ENCODE measurements around the gene PPP1R1C. TPM values are rescaled to one million over a fixed set of nuclear protein-coding genes. Genes with fewer than 3 reads are reported as not detected.

PPP1R1C gene
- total RNA-seq, 1 donor from 2014 or later: 0.50 TPM

GRCh38 chr2:181952404-181953226 lies 33.0 kb upstream of the PPP1R1C start:
- no peaks in the 10 kb centered on the region for H3K36me3 ChIP-seq (ENCODE audit: insufficient read depth, low read length)
- no peak overlapping the region for H3K9ac ChIP-seq (ENCODE audit: low read length)
- TF ChIP-seq CTCF (IDR thresholded peaks at IDR 0.05; ENCODE audit: insufficient read depth, low read depth, low read length) (no peak), EZH2 (IDR thresholded peaks at IDR 0.05; ENCODE audit: insufficient read depth, low read length) (no peak)
- no peak overlapping the region for H3K27ac Mint-ChIP-seq (ENCODE audit: unreplicated experiment)
- H3K4me3 Mint-ChIP-seq (ENCODE audit: unreplicated experiment): no peak overlapping the region
- H3K27ac ChIP-seq (ENCODE audit: low read depth, low read length): no peak overlapping the region
- H3K4me1 ChIP-seq (ENCODE audit: insufficient read depth, low read length): peaks cover 26% of the 10 kb centered on the region
- H3K27me3 Mint-ChIP-seq (ENCODE audit: low read depth, unreplicated experiment): no peaks in the 10 kb centered on the region
- H3K27me3 ChIP-seq (ENCODE audit: insufficient read depth, low read length): no peaks in the 10 kb centered on the region
- no peak for DNase-seq (ENCODE audit: low read depth)
- no peaks in the 10 kb centered on the region for H4K20me1 ChIP-seq (ENCODE audit: insufficient read depth, low read length)
- H2AFZ ChIP-seq (ENCODE audit: low read depth, low read length): no peak overlapping the region
- no peak overlapping the region for H3K4me3 ChIP-seq (ENCODE audit: insufficient read depth, low read depth, low read length)
- H3K4me1 Mint-ChIP-seq (ENCODE audit: low read depth, unreplicated experiment): peaks cover 4% of the 10 kb centered on the region
- no peaks in the 10 kb centered on the region for H3K9me3 Mint-ChIP-seq (ENCODE audit: unreplicated experiment)
- H3K9me3 ChIP-seq (ENCODE audit: insufficient read depth, low read depth, low read length): no peaks in the 10 kb centered on the region
- no peaks in the 10 kb centered on the region for H3K79me2 ChIP-seq (ENCODE audit: insufficient read depth, low read length)
- FAIRE-seq: no peak
- no peak overlapping the region for H3K4me2 ChIP-seq (ENCODE audit: low read length)
- no peaks in the 10 kb centered on the region for H3K36me3 Mint-ChIP-seq (ENCODE audit: low read depth, unreplicated experiment)

- H3K9me3 Mint-ChIP-seq (ENCODE audit: unreplicated experiment): no peaks in the 10 kb centered on the region
- peak overlapping the region; percentile 74 for H3K4me3 Mint-ChIP-seq (ENCODE audit: unreplicated experiment)
- FAIRE-seq: peak; percentile 55
- H3K4me1 Mint-ChIP-seq (ENCODE audit: low read depth, unreplicated experiment): peaks cover 4% of the 10 kb centered on the region
- TF ChIP-seq EZH2 (IDR thresholded peaks at IDR 0.05; ENCODE audit: insufficient read depth, low read length): no peak
- TF ChIP-seq CTCF (IDR thresholded peaks at IDR 0.05; ENCODE audit: insufficient read depth, low read depth, low read length): peak; percentile 70
- Histone ChIP-seq H3K4me1 (ENCODE audit: insufficient read depth, low read length) (peaks cover 21% of the 10 kb centered on the region), H3K27ac (ENCODE audit: low read depth, low read length) (peak overlapping the region; percentile 47), H3K4me2 (ENCODE audit: low read length) (peak overlapping the region; percentile 82), H3K9ac (ENCODE audit: low read length) (peak overlapping the region; percentile 63), H3K4me3 (ENCODE audit: insufficient read depth, low read depth, low read length) (peak overlapping the region; percentile 44), H4K20me1 (ENCODE audit: insufficient read depth, low read length) (no peaks in the 10 kb centered on the region), H3K9me3 (ENCODE audit: insufficient read depth, low read depth, low read length) (no peaks in the 10 kb centered on the region), H3K27me3 (ENCODE audit: insufficient read depth, low read length) (no peaks in the 10 kb centered on the region), H3K36me3 (ENCODE audit: insufficient read depth, low read length) (no peaks in the 10 kb centered on the region), H3K79me2 (ENCODE audit: insufficient read depth, low read length) (no peaks in the 10 kb centered on the region), H2AFZ (ENCODE audit: low read depth, low read length) (peak overlapping the region; percentile 64)
- H3K36me3 Mint-ChIP-seq (ENCODE audit: low read depth, unreplicated experiment): no peaks in the 10 kb centered on the region
- H3K27ac Mint-ChIP-seq (ENCODE audit: unreplicated experiment): peak overlapping the region; percentile 48
- H3K27me3 Mint-ChIP-seq (ENCODE audit: low read depth, unreplicated experiment): no peaks in the 10 kb centered on the region
- DNase-seq (ENCODE audit: low read depth): peak; percentile 50
These were observed 31.6 kb upstream of the PPP1R1C start for GRCh38 chr2:181953881-181954537.
